Measurements from ENCODE around the gene ITPKC.

The ITPKC gene

GRCh38 chr19:40786060-40787037 lies 69.4 kb downstream of the ITPKC start:
- no peak for DNase-seq (ENCODE audit: low read depth in 1 of 2, low spot score in 1 of 2)
